Measurements from ENCODE around the gene IQSEC1. TPM values are rescaled to one million over a fixed set of nuclear protein-coding genes. Genes with fewer than 3 reads are reported as not detected.
A peak's percentile ranks its signal among the peaks of the same experiment; 100 is the strongest.

The IQSEC1 gene
- 47.5 TPM for total RNA-seq (2013)
- polyA plus RNA-seq (10 to 100 TPM; 17.7 to 61.7 (median 30.3) TPM), polyA minus RNA-seq (133 and 146 TPM in 2 replicates), total RNA-seq (58.7 to 765 (median 222) reads per million in 11 experiments)

GRCh38 chr3:13073326-13074005 lies at the start of gene IQSEC1:
IQSEC1 (minus strand) TSS chr3:13073429; CDS start chr3:13073014, 415 bp downstream.
- Histone ChIP-seq H3K9ac (ENCODE audit: insufficient read depth, low read length, poor library complexity, severe bottlenecking) (no peak within 1 kb of the TSS), H3K4me3 (replicated peaks in 1 of 3; ENCODE audit: low read depth in 2 of 3, low read length in 3 of 3) (no peak within 1 kb of the TSS), H3K4me2 (replicated peaks; ENCODE audit: extremely low read depth, low read length, poor library complexity, severe bottlenecking) (no peak within 1 kb of the TSS), H3K4me1 (ENCODE audit: control insufficient read depth in 1 of 2, insufficient read depth in 2 of 2, low read length in 2 of 2) (peaks cover 40 to 50% of the 10 kb centered on the region in 2 donors), H3K27me3 (ENCODE audit: control insufficient read depth in 2 of 2, insufficient read depth in 2 of 2, low read length in 2 of 2) (peaks cover 15 to 33% of the 10 kb centered on the region in 2 donors), H3K27ac (ENCODE audit: low read depth in 1 of 2, low read length in 2 of 2) (no peak within 1 kb of the TSS), H2AFZ (ENCODE audit: insufficient read depth, low read depth, low read length, poor library complexity, severe bottlenecking) (no peak within 1 kb of the TSS), H3K79me2 (ENCODE audit: insufficient read depth, low read length) (no peaks in the 10 kb centered on the region), H3K9me3 (replicated peaks in 1 of 2; ENCODE audit: control insufficient read depth in 1 of 2, insufficient read depth in 1 of 2, low read length in 2 of 2) (peaks cover 7 to 9% of the 10 kb centered on the region in 2 donors), H3K36me3 (replicated peaks in 1 of 2; ENCODE audit: control insufficient read depth in 1 of 2, insufficient read depth in 2 of 2, low read length in 2 of 2) (no peaks in the 10 kb centered on the region), H4K20me1 (ENCODE audit: insufficient read depth, low read length) (peaks cover 5% of the 10 kb centered on the region)
- 7% methylated on average over 57 of the region's 63 CpGs for WGBS (ENCODE audit: insufficient coverage)
- TF ChIP-seq, protein P1, sequence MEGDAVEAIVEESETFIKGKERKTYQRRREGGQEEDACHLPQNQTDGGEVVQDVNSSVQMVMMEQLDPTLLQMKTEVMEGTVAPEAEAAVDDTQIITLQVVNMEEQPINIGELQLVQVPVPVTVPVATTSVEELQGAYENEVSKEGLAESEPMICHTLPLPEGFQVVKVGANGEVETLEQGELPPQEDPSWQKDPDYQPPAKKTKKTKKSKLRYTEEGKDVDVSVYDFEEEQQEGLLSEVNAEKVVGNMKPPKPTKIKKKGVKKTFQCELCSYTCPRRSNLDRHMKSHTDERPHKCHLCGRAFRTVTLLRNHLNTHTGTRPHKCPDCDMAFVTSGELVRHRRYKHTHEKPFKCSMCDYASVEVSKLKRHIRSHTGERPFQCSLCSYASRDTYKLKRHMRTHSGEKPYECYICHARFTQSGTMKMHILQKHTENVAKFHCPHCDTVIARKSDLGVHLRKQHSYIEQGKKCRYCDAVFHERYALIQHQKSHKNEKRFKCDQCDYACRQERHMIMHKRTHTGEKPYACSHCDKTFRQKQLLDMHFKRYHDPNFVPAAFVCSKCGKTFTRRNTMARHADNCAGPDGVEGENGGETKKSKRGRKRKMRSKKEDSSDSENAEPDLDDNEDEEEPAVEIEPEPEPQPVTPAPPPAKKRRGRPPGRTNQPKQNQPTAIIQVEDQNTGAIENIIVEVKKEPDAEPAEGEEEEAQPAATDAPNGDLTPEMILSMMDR (IDR thresholded peaks at IDR 0.05): no peak
- peaks cover 50% of the 10 kb centered on the region for H3K4me1 Mint-ChIP-seq
- peak within 1 kb of the TSS in 4 of 7 donors; percentile 9 to 79 (median 56) for H3K27ac Mint-ChIP-seq
- peaks cover 6 to 17% (median 11%) of the 10 kb centered on the region in 7 donors for H3K9me3 Mint-ChIP-seq
- DNase-seq: peak; percentile 62 to 67 (median 64)
- intact Hi-C loops (cut with micrococcal nuclease): no loop called here
- peak within 1 kb of the TSS in 1 of 2 donors; percentile 85 for H3K4me3 Mint-ChIP-seq
- H3K27me3 Mint-ChIP-seq (ENCODE audit: low read depth in 3 of 3): peaks cover 27 to 52% (median 49%) of the 10 kb centered on the region in 3 donors
- H3K36me3 Mint-ChIP-seq: peaks cover 7 to 10% of the 10 kb centered on the region in 2 donors

DNA sequence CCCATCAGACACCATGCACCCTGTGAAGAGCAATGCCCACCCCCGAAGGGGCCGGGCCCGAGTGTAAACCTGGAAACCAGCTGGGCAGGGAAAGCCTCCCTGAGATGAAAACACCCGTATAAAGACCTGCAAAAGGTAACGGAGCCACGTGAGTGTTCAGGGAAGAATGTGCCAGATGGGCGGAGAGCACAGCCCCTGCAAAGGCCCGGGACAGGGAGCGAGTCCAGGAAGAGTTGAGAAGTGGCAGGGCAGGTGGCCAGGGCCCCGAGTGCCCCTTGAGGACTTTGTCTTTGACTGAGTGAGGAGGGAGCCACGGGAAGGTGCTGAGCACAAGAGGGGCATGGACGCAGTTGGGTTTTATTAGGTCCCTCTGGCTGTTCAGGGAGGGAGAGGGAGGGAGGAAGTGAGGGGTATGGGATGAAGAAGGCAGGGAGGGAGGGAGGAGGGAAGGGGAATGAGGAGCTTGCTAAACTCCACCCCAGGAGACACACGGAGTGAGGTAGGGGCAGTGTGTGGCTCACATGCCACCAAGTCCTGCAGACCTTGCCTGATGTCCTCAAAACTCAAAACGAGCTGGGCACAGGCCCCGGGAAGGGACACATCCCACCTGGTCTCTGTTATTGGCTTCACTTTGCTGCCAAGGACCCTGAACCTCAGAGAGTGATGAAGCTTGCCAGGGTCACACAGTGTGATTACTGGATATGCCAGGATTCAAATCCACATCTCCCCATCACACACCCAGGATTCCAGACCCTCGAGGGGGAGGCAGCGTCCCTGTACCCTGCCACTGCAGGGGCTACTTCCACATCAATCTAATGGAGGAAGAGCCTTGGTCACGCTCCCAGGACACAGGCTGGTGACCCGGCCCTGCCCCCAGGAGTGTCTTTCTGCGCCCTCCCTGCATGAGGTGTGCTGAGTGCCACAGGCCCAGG lies 49.1 kb upstream of the IQSEC1 start:
- no peaks in the 10 kb centered on the region for H3K36me3 ChIP-seq (replicated peaks in 1 of 2; ENCODE audit: control insufficient read depth in 1 of 2, insufficient read depth in 2 of 2, low read length in 2 of 2)
- 86% methylated on average over 18 of the region's 20 CpGs for WGBS (ENCODE audit: insufficient coverage)
- no peaks in the 10 kb centered on the region for H3K4me1 Mint-ChIP-seq
- no peak overlapping the region for H3K27ac ChIP-seq (ENCODE audit: low read depth in 1 of 2, low read length in 2 of 2)
- H3K9ac ChIP-seq (ENCODE audit: insufficient read depth, low read length, poor library complexity, severe bottlenecking): no peak overlapping the region
- H2AFZ ChIP-seq (ENCODE audit: insufficient read depth, low read depth, low read length, poor library complexity, severe bottlenecking): no peak overlapping the region
- peaks cover 0 to 3% (median 0%) of the 10 kb centered on the region in 7 donors for H3K9me3 Mint-ChIP-seq
- H3K4me2 ChIP-seq (replicated peaks; ENCODE audit: extremely low read depth, low read length, poor library complexity, severe bottlenecking): no peak overlapping the region
- DNase-seq: no peak
- H3K79me2 ChIP-seq (ENCODE audit: insufficient read depth, low read length): no peaks in the 10 kb centered on the region
- TF ChIP-seq, protein P1 (IDR thresholded peaks at IDR 0.05): no peak
- H3K4me3 Mint-ChIP-seq: no peak overlapping the region
- no peaks in the 10 kb centered on the region for H4K20me1 ChIP-seq (ENCODE audit: insufficient read depth, low read length)
- no peaks in the 10 kb centered on the region for H3K9me3 ChIP-seq (replicated peaks in 1 of 2; ENCODE audit: control insufficient read depth in 1 of 2, insufficient read depth in 1 of 2, low read length in 2 of 2)
- no peaks in the 10 kb centered on the region for H3K4me1 ChIP-seq (ENCODE audit: control insufficient read depth in 1 of 2, insufficient read depth in 2 of 2, low read length in 2 of 2)
- no peaks in the 10 kb centered on the region for H3K27me3 ChIP-seq (ENCODE audit: control insufficient read depth in 2 of 2, insufficient read depth in 2 of 2, low read length in 2 of 2)
- no peaks in the 10 kb centered on the region for H3K36me3 Mint-ChIP-seq
- H3K27ac Mint-ChIP-seq: no peak overlapping the region
- H3K27me3 Mint-ChIP-seq (ENCODE audit: low read depth in 3 of 3): peaks cover 0 to 10% (median 5%) of the 10 kb centered on the region in 3 donors
- H3K4me3 ChIP-seq (replicated peaks in 1 of 3; ENCODE audit: low read depth in 2 of 3, low read length in 3 of 3): no peak overlapping the region
- intact Hi-C loops (cut with micrococcal nuclease): no loop called here
